C4-2B (cell line): ENCODE measurements around the gene GPR62.

ENCODE experiments used
- CTCF ChIP-seq: fragments of 450-650 bp; conservative IDR thresholded peaks from 2 replicates; pipeline ENCODE4 v1.5.1; 2017; ENCODE audit warnings: mild to moderate bottlenecking
- ZFX ChIP-seq: fragments of 450-650 bp; IDR thresholded peaks from 2 replicates; pipeline ENCODE4 v1.6.1; 2017

DNA sequence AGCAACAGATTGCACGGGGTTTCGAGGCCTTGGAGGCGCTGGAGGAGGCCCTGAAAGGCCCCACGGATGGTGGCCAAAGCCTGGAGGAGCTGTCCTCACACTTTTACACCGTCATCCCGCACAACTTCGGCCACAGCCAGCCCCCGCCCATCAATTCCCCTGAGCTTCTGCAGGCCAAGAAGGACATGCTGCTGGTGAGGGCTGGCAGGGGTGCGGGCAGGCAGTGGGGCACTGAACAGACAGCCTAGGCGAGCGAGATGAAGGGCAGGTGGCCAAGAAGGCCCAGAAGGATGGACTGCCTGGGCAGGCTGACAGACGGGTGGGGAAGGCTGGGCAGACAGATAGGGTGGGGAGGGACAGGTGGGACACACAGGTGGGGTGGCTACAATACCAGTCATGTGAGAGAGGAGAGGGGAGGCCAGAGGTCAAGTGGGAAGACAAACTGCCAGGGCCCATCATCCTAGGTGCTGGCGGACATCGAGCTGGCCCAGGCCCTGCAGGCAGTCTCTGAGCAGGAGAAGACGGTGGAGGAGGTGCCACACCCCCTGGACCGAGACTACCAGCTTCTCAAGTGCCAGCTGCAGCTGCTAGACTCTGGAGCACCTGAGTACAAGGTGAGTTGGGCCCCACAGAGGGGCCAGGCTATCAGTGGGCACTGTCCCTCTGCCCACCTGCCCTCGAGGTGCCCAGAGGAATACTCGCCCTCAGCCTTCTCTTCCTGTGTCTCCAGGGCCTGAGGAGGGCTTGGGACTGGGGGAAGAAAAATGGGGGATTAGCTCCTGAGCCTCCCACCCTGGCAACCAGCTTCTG, 9.9 kb upstream of the GPR62 start:
- no peak for TF ChIP-seq ZFX
- no peak for TF ChIP-seq CTCF
